ENCODE data around the gene AP3S2.
"Not testable (repeated sequence)": the region's sequence is repeated elsewhere in the genome, so short reads cannot be mapped to it uniquely, and the experiment has no call there.

Gene AP3S2

GRCh38 chr15:89893696-89894447 is at the start of gene AP3S2:
TSS of gene AP3S2 (minus strand) at chr15:89893994. CDS start at chr15:89893949, 45 bp downstream.
- DNase-seq, result peak; percentile 83

- no peak for DNase-seq
Measured at GRCh38 chr15:89939910-89940309, 46.1 kb upstream of the AP3S2 start.

- not testable (repeated sequence) for DNase-seq
Measured at GRCh38 chr15:89939377-89939776, 45.6 kb upstream of the AP3S2 start.

GRCh38 chr15:89937365-89938350 is 43.9 kb upstream of the AP3S2 start:
- no peak for DNase-seq

- no peak for DNase-seq
Measured at GRCh38 chr15:89936786-89937265, 43.0 kb upstream of the AP3S2 start.

- DNase-seq, result no peak
Measured at GRCh38 chr15:89936051-89936785, 42.4 kb upstream of the AP3S2 start.

- no peak for DNase-seq
Measured at GRCh38 chr15:89932880-89933279, 39.1 kb upstream of the AP3S2 start.

- no peak for DNase-seq
Measured at GRCh38 chr15:89928421-89928820, 34.6 kb upstream of the AP3S2 start.

GRCh38 chr15:89926158-89926557 is 32.4 kb upstream of the AP3S2 start:
- no peak for DNase-seq

- no peak for DNase-seq
Measured at GRCh38 chr15:89917442-89918101, 23.8 kb upstream of the AP3S2 start.

GRCh38 chr15:89916660-89917059 is 22.9 kb upstream of the AP3S2 start:
- DNase-seq, result no peak

GRCh38 chr15:89912674-89913396 is 19.0 kb upstream of the AP3S2 start, which contains the start of gene ARPIN:
TSS of gene ARPIN (minus strand) at chr15:89912952. CDS start at chr15:89912835, 117 bp downstream.
- no peak for DNase-seq

- DNase-seq, result no peak
Measured at GRCh38 chr15:89912145-89912673, 18.4 kb upstream of the AP3S2 start.

GRCh38 chr15:89910891-89911626 is 17.3 kb upstream of the AP3S2 start:
- DNase-seq, result no peak

- DNase-seq, result no peak
Measured at GRCh38 chr15:89909611-89910010, 15.8 kb upstream of the AP3S2 start.

- DNase-seq, result no peak
Measured at GRCh38 chr15:89908226-89908625, 14.4 kb upstream of the AP3S2 start.

- no peak for DNase-seq
Measured at GRCh38 chr15:89907289-89907688, 13.5 kb upstream of the AP3S2 start.

GRCh38 chr15:89905846-89906378 is 12.1 kb upstream of the AP3S2 start:
- DNase-seq, result no peak

- no peak for DNase-seq
Measured at GRCh38 chr15:89904519-89904918, 10.7 kb upstream of the AP3S2 start.

GRCh38 chr15:89903858-89904130 is 10.0 kb upstream of the AP3S2 start:
- no peak for DNase-seq

Measured in activated T-cell treated with anti-CD3 and anti-CD28 coated beads for 4 hours (primary cell).